ENCODE data around the gene OR51S1.

DNA sequence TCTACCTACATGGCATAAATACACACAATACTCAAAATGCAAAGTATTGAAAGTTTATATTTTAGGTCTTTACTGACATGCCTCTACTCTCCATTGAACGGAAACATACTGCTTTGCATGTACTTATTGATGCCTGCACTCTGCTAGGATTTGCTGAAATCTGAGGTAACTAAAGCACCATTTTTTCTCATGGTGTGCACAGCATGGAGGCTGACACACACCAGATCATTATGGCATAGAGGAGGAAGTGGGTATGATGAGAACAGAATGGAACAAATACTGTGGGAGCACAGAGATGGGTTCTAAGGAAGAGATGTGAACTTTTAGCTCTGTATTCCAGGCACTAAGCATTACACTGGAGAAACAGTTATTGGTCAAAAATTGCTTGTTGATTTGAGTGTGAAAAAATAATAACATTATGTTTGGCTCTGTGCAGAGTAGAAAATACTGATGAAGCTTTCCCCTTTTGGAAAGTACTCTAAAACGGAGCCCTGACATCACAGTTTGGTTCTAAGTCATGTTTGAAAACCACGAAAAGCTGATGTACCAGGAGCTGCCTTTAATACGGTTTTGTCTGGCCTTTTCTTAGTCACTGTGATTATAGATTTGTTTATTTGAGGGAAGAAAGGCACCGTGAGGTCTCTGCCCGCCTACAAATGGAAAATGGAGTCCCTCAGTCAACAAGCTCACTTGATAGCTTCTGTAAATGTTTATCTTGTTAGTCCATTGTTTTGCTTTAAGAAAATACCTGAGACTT lies 50.4 kb downstream of the OR51S1 start:
- no peak for TF ChIP-seq EZH2 (IDR thresholded peaks at IDR 0.05; ENCODE audit: insufficient read depth, poor library complexity, severe bottlenecking)
- no peak for TF ChIP-seq EZH2phosphoT487 (IDR thresholded peaks at IDR 0.05; ENCODE audit: insufficient read depth, low read depth)
